ENCODE data around the gene CCDC146.

GRCh38 chr7:77235276-77235675 is 112.9 kb downstream of the CCDC146 start:
- no peak for TF ChIP-seq CTCF (IDR thresholded peaks at IDR 0.05; ENCODE audit: low read depth, low read length, missing input control)
- no peak for TF ChIP-seq YY1 (IDR thresholded peaks at IDR 0.05)
- no peak for TF ChIP-seq TAF1 (conservative IDR thresholded peaks at IDR 0.05)
- TF ChIP-seq REST (IDR thresholded peaks at IDR 0.05) = no peak
- TF ChIP-seq MAX (IDR thresholded peaks at IDR 0.05) = no peak
- TF ChIP-seq HNF4A (conservative IDR thresholded peaks at IDR 0.05) = no peak
- TF ChIP-seq RAD21 (IDR thresholded peaks at IDR 0.05) = no peak
